GM19397 (cell line): ENCODE results near the gene SLC49A4.

ENCODE experiments used
- ATAC-seq: cut with Tn5 transposase; IDR thresholded peaks from one replicate; pipeline ENCODE4 v1.9.1; 2021; ENCODE audit warnings: mild to moderate bottlenecking, moderate library complexity; ENCODE audit not compliant: unreplicated experiment

Gene SLC49A4

DNA sequence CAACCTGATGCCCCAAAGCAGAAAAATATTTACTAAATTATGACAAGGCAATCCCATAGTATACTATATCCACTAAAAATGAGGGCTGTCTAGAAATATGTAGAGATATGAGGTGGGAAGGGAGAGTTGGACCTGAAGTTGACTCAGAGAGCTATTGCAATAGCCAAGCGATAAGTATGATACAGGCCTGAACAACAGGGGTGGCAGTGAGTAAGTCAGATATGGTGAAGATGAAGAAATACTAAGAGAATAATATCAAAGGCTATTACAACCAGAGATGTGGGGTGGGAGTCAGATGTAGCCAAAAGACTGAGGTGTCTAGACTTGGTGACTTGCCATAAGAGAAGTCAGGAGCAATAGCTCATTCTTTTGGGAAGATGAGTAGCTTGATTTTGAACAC is 10.4 kb upstream of the SLC49A4 start:
- ATAC-seq: no peak

DNA sequence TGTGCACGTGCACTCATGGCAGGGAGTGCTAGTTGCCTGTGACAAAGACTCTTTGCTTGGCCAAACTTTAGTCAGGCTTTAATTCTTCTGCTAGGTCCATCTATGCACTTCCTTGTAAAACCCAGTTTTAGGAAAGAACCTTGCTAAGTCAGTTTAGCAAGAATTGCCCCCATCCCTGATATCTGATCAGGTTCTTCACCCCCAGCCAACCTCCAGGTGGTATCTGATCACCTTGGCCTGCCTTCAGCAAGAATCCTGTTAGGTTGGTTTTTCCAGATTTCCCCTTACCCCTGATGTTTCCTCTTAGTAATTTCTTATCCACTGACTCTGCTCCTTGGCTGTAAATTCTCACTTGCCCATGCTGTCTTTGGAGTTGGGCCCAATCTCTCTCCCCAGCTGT is 9.6 kb upstream of the SLC49A4 start:
- ATAC-seq: no peak

DNA sequence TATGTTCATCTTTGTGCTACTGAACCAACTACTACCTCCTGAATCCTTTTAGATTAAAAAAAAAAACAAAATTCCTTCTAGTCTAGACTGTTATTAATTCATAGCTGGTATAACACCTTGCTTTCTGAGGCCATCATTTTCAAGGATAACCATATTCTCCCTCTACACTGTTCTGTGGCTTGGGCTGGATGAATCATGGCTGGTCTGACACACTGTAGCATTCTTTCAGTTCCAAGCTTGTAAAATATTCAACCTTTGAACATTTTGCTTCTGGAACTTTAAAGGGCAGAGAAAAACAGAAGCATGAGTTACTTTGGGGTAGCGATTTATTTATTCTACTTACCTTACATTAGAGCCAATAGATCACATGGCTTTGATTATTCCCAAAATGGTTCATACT is 8.8 kb upstream of the SLC49A4 start:
- ATAC-seq: no peak

DNA sequence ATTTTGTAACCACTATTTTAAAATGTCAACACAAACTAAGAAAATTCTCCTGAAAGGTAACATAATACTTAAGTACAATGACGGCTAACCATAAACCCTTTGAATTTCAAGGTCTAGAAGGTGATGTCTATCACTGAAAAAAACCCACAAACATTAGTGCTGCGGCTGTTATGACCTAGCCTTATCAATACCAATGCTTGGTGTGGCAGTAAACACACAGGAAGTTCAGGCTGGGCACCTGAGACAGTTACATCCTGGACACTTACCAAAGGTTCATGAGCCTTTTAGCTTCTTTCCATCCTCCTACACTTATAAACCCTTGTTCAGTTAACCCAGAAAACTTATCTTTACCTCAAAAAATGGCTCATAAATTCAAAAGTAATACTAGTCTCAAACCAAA is 7.0 kb upstream of the SLC49A4 start:
- no peak for ATAC-seq

DNA sequence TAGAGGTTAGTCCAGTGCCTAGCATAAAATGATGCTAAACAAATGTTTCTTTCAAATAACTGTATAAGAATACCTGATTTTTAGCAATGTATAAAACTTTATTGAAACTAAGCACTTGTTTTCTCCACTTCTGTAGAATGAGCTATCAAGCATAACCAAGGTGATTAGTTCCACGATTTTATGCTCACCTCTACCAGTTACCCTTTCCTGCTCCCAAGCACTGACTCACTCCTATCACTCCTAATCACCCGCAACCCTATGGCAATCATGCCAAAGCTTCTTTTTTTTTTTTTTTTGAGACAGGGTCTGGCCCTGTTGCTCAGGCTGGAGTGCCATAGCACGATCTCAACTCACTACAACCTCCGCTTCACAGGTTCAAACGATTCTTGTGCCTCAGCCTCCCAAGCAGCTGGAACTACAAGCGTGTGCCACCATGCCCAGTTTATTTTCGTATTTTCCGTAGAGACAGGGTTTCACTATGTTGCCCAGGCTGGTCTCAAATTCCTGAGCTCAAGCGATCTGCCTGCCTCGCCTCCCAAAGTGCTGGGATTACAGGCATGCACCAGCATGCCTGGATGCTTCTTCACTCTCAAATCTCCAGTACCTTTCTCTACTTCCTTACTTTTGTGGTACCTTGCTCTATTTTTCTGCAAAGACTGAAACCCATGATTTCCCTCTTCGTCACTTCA is 5.1 kb upstream of the SLC49A4 start:
- ATAC-seq: no peak

DNA sequence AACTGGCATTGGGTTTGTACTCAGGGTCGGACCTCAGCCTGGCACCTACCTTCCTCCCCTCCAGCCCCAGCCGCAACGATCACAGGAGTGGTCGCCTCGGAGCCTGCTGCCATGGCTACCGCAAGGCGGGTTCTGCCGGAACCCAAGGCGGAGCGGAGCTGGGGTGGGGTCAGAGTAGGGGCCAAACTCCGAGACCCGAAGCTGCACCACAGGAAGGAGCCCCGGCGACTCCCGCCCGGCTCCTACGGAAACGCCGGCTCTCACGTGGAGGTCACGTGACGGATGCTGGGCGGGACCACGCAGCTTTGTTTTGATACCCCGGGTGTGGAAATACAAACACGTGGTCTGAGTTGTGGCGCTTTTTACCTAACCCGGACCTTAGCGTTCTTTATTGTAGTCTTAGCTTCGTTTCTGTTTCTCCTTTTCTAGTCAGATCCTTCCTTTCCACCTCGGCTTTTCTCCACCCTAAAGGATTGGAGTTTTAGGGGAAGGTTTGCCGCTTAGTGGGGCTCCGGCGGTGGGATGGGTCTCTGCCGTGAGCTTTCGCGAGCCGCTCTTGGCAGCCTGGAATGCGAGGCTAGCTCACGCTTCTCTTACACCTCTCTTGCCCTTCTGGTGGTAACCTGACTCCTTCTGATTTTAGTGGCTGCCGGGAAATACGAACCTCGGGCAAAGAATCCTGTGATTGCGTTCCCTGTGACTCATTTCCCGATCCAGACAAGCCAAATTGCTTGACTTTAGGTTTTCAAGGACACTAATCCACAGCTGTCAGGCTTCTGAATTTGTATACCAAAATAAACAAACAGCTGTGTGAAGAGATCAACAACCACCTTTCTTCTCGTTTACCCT is 1.1 kb upstream of the SLC49A4 start, which contains the start of gene HSPBAP1:
Gene HSPBAP1 (minus strand): TSS at position 264 of the 849 bp plus-strand sequence. CDS start 151 bp downstream, at position 113.
- ATAC-seq: peak; percentile 61

DNA sequence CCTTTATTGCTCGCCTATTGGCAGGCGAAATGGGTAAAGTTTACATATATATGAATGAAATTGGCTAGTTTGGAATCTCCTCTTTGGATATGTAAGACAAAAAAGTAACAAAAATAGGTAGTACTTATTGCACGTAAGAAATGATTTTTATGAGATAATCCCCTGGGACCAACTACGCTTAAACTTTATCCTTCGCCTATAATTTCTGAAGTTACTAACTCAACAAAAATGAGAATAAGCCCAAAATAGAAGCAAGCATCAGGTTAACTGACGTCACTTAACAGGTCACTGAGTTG is 438 bp upstream of the SLC49A4 start:
- no peak for ATAC-seq

DNA sequence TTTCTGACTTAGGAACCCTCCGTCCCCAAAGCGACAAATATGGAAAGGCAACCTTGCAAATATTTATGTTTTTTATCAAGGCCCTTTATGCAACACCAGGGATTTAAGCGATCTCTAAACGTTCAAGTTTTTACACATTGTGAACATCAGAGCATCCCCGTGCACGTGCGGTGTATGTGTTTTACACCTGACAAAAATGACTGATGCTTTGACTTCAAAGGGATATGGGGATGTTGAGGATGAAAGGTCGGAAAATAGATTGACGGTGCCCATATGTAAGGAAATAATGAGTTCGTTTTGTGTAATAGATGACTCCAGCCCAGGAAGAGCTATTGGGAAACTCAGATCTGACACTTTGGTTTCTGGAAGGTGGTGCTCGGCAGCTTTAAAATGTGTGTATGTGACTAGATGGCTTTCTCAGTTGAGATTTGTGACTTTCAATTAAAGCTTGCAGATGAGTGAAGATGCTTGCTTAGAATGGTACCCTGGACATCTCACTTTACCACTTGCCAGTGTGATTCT is 866 bp downstream of the SLC49A4 start:
- no peak for ATAC-seq

DNA sequence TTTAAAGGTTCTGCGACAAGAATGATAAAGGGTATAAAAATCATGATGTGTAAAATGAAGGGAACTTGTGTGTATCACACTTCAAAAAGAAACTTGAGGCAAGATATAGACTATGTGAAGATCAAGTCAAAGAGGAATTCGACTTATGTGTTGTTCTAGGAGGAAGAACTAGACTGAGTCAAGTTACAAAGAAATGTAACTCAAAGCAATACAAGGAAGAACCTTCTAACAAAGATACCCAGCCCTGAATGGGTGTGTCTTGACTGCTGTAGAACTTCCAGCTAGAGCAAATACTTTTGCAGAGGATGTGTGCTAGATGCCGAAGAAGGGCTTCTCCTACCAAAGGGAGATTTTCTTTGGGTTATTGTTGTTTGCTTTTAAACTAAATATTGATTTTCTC is 2.4 kb downstream of the SLC49A4 start:
- ATAC-seq: no peak

DNA sequence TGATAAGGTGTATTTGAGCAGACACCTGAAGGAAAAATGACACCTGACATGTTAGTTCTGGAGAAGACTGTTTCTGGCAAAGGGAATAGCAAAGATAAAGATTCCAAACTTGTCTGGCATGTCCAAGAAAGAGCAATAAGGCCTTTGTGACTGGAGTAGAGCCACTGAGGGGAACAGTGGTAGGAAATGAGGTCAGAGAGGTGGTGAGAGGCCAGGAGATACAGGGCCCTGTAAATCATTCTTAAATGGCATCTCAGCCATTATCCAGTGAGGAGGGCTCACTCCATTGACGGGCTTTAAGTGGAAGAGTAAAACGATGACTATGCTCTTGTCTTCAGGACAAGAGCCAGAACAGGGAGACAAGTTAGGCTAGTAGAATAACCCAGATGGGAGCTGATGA is 4.5 kb downstream of the SLC49A4 start:
- ATAC-seq: no peak

DNA sequence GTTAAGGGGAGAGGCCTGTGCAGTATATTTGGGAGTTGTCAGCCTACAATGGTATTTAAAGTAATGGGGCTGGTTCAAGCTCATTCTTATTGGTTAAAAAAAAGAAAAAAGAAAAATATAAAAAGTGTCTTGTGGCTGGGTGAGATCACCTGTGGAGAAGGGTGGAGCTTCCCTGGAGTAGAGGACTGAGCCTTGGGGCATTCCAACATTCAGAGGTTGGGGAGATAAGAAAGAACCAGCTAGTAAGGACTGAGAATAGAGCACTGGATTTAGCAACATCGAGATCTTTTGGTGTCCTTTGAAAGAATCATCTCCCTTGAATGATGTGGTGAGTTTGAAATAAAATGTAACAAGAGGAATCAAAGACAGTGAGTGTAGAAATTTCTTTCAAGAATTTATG is 5.2 kb downstream of the SLC49A4 start:
- ATAC-seq: no peak

DNA sequence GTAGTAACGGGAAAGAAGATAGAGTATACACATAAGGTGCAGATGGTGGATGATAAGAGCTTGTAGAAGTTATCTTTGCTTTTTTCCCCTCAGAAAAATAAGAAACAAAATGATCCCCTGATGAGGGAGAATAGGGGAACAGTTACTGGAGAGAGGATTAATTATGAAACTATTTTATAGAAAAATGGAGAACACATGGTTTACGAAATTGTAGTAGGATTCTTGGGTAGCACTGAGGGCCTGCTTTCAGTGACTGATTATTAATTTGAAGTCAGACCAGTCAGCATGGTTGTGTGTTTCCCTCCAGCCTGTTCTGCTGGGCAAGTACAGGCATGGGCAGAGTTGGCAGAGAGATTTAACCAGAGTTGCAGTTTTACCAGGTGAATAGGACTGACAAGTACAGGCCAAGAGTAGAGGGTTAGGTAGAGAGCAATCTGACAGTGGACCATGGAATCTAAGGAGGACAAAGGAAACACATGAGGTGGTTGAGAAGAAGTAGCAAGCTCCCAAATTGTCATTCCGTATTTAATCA is 5.9 kb downstream of the SLC49A4 start:
- no peak for ATAC-seq

DNA sequence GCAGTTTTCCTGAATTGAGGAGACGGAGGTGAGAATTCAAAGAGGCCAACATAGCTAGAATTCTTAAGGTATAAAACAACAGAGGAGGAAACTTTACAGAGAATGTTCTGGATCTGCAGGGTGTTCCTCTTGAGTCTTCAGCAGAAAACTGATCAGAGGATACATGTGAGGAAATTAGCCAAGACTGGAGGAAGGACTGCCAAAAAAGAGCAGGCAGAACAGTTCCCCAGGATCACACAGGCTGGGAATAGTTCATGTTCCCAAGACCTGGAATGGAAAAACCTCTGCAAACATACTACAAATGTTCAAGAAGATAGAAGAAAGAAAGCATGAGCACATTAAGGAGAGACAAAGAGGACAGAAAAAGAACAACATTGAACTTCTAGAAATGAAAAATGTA is 7.5 kb downstream of the SLC49A4 start:
- ATAC-seq: no peak

DNA sequence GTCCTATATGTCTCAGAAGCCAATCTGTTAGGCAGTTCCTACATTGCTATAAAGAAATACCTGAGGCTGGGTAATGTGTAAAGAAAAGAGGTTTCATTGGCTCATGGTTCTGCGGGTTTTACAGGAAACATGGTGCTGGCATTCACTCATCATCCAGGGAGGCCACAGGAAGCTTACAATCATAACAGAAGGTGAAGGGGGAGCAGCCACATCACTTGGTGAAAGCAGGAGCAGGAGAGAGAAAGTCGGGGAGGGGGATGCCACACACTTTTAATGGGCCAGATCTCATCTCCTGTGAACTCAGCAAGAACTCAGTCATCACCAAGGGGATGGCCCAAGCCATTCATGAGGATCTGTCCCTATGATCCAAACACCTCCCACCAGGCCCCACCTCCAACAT is 9.1 kb downstream of the SLC49A4 start:
- ATAC-seq: no peak

DNA sequence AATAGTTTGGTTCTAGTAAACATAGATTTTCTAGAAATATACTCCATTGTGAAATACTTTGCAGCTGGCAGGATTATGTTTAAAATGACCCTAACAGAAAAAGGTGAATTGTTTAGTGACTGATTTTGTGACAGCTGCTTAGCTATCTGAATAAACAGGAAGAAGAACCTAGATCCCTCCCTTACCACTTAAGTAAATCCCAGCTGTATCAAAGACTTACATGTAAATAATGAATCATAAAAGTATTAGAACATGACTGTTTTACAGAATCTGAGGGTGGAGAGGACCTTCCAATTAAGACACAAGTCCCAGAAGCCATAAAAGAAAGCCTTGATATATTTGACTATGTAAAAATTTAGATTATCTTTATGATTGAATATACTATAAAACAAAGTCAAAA is 15.9 kb downstream of the SLC49A4 start:
- ATAC-seq: no peak

DNA sequence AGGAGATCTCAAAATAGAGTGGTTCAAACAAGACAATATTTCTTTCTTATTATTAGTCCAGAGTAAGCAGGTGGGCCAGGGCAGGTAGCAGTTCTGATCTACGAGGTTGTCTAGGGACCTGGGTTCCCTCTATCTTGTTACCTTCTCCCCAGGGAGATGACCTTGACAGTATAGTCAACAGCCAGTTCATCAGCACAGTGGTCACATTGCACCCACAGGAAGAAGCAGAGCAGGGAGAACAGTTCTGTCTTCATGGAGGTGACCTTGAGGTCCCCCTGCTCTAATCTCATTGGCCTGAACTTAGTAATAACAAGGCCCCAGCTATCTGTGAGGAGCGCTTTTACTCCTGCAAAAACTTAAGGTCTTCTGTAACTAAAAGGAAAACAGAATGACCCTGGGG is 21.7 kb downstream of the SLC49A4 start:
- ATAC-seq: no peak

DNA sequence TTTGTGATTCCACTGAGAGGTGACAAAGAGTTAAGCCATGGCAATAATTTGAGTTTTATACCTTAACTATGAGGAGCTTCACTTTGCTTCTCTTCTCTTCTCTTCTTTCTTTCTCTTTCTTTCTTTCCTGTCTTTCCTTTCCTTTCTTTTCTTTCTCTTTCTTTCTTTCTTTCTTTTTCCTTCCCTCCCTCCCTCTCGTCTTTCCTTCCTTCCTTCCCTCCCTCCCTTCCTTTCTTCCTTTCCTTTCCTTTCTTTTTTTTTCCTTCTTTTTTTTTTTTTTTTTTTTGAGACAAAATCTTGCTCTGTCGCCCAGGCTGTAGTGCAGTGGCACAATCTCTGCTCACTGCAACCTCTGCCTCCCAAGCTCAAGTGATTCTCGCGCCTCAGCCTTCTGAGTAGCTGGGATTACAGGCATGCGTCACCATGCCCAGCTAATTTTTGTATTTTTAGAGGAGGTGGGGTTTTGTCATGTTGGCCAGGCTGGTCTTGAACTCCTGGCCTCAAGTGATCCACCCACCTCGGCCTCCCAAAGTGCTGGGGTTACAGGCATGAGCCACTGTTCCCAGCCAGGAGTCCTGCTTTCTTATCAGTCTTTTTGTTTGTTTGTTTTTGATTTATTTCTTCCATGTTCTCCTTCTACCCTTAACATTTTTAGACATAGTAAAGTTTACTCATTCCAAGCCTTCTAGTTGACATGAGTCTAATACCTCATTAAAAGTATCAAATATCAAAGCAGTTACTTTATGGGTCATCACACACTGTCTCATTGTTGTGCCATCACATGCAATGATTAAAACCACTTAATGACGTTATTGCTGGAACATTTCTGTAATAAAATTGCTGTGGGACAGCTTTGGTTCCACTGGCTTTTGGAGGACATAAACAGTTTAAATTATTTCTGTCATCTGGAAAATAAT is 29.9 kb downstream of the SLC49A4 start:
- no peak for ATAC-seq

DNA sequence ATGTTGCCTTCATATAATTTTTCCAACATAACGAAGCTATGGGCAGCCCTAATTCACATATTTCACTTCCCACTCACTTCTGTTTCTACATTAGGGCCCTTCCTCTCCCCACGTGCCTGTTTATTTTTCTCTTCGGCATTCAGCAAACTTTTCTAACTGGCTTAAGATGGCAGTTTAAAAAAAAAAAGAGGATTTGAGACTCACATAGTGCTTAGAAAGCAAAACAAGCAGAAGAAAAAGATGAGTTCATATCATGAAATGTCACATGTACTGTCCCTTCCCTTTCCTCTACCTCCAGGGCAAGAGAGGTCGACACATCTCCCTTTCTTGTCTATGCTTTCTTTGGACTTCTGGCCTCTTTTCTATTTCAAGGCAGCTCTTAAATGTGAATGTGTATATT is 30.6 kb downstream of the SLC49A4 start:
- no peak for ATAC-seq

DNA sequence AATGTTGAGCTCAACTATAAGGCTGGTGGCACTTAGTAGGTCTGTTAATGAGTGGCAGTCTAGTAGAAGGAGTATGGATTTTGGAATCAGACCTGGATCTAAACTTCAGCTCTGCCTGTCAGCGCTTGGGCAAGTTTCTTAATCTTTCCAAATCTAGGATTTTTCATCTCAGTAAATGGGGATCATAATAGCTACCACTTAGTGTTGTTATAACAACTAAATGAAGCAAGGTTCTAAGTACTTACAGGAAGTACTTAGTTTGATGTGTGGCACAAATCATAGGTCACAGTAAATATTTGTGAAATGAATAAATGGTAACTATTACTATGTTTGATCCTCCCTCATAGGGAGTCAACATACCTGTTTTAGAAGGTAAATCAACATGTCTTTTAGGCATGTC is 31.4 kb downstream of the SLC49A4 start:
- ATAC-seq: no peak

DNA sequence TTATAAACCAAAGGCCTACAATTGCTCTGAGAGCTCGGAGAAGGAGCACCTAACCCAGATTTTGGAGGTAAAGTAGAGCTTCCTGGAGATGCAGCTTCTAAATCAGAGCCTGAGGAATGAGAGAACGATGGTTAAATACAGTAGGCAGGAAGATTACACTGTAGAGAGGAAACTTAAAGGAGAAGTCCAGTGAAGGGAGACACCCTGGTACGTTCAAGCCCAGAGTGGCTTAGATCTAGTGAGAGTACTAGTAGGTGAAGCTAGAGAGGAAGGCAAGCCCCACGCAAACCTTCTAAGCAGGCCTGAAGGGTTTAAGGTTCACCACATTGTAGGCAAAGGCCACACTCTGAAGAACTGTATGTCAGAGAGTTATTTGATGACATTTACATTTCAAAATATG is 33.4 kb downstream of the SLC49A4 start:
- ATAC-seq: no peak

DNA sequence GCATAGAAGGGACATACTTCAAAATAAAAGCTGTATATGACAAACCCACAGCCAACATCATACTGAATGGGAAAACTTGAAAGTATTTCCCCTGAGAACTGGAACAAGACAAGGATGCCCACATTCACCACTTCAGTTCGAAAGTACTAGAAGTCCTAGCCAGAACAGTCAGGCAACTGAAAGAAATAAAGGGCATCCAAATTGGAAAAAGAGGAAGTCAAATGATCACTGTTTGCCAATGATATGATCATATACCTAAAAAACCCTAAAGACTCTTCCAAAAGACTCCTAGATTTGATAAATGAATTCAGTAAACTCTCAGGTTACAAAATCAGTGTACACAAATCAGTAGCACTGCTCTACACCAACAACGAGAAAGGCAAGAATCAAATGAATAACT is 40.7 kb downstream of the SLC49A4 start:
- no peak for ATAC-seq
